NT2/D1 (cell line): ENCODE measurements around the gene DPP6.
A peak's percentile ranks its signal among the peaks of the same experiment; 100 is the strongest.

Experiments used
- DNase-seq: peaks from one replicate; pipeline ENCODE4 v3.0.0-alpha.2; 2011; ENCODE audit warnings: low read depth, low spot score
- H3K27me3 ChIP-seq: 2 replicates; pipeline ENCODE4 v1.6.0; 2011; ENCODE audit warnings: mild to moderate bottlenecking; ENCODE audit not compliant: insufficient read length, insufficient read depth
- H3K36me3 ChIP-seq: 2 replicates; pipeline ENCODE4 v1.6.1; 2011; ENCODE audit warnings: mild to moderate bottlenecking, low read length, mixed read lengths; ENCODE audit not compliant: insufficient read depth, insufficient read length
- H3K4me1 ChIP-seq: 2 replicates; pipeline ENCODE4 v1.5.1; 2011; ENCODE audit not compliant: insufficient read depth, insufficient read length
- H3K4me3 ChIP-seq: 2 replicates; pipeline ENCODE4 v1.5.1; 2011; ENCODE audit warnings: low read depth; ENCODE audit not compliant: insufficient read length
- H3K9ac ChIP-seq: 2 replicates; pipeline ENCODE4 v1.6.0; 2011; ENCODE audit warnings: low read depth; ENCODE audit not compliant: insufficient read length
- H3K9me3 ChIP-seq: 2 replicates; pipeline ENCODE4 v1.5.1; 2011; ENCODE audit warnings: mild to moderate bottlenecking, low read length; ENCODE audit not compliant: insufficient read depth
- SUZ12 ChIP-seq: IDR thresholded peaks from 2 replicates; pipeline ENCODE4 v1.6.1; 2011; ENCODE audit not compliant: insufficient read length, insufficient read depth; ENCODE audit errors: extremely low read depth
- YY1 ChIP-seq: IDR thresholded peaks from 2 replicates; pipeline ENCODE4 v1.6.1; 2011; ENCODE audit not compliant: insufficient read length, insufficient read depth
- ZNF274 ChIP-seq: IDR thresholded peaks from 2 replicates; pipeline ENCODE4 v1.6.1; 2011; ENCODE audit warnings: mild to moderate bottlenecking, low read depth, low read length

The DPP6 gene

DNA sequence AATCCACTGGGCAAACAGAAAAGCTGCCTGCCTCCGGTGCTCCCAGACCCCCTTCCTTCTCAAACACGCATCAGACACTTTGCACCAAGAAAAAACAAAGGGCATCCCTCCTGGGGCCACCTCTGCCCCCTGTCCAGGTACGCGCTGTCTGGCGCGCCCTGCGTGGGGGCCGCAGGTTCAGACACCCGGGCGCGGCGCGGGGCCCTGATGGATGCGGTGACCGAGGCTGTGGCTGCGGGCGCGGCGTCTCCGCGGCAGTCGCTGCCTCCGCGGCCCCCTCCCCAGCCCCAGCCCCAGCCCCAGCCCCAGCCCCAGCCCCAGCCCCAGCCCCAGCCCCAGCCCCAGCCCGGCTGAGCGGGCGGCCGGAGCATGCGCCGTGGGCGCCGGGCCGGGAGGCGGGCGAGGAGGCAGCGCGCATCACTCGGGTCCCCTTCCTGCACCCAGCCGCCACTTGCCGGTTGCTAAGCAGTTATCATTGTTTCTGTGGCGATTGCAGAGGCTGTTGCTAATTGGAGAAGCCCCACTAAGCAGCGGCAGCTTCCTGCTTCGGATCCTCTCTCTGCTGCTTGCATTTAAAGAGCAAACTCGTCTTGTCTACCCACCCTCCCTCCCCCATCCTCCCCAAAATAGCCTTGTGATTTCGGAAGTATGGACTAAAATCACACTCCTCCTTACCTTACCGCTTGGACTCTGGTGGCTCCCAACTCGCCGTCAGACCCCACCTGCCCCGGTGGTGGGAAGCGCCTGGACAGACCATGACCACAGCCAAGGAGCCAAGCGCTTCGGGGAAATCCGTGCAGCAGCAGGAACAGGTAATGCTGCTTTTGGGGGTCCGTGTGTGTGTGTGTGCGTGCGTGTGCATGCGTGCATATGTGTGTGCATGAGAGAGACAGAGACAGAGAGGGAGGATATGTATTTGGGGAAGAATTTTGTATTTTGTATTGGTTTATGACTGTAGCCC is 252.8 kb downstream of the DPP6 start:
- H3K4me1 ChIP-seq = no peaks in the 10 kb centered on the region
- H3K9ac ChIP-seq = no peak overlapping the region
- no peaks in the 10 kb centered on the region for H3K36me3 ChIP-seq
- peak overlapping the region; percentile 39 for H3K4me3 ChIP-seq
- DNase-seq = no peak
- peaks cover 18% of the 10 kb centered on the region for H3K27me3 ChIP-seq
- TF ChIP-seq ZNF274 (no peak), SUZ12 (no peak), YY1 (no peak)
- no peaks in the 10 kb centered on the region for H3K9me3 ChIP-seq

DNA sequence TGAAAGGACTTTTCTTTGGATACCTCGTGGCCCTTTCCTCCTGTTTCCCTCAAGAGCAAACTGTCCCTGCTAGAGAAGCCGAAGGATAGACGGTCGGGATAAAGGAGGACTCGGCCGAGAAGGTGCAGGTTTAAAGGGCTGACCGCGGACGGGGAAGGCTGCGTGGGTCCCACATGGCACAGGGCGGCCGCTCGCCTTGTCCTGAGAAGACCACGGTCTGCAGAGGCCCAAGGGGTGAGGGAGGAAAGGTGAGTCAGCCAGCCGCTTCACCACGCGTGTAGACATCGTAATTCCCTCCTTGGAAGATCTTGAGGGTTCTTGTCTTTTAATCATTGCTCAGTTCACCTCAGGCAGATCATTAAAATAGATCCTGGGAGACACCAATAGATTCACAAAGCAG is 253.8 kb downstream of the DPP6 start:
- H3K9me3 ChIP-seq = no peaks in the 10 kb centered on the region
- H3K36me3 ChIP-seq = no peaks in the 10 kb centered on the region
- H3K9ac ChIP-seq = no peak overlapping the region
- TF ChIP-seq SUZ12 (no peak), YY1 (no peak), ZNF274 (no peak)
- no peaks in the 10 kb centered on the region for H3K4me1 ChIP-seq
- no peak overlapping the region for H3K4me3 ChIP-seq
- no peak for DNase-seq
- peaks cover 18% of the 10 kb centered on the region for H3K27me3 ChIP-seq

DNA sequence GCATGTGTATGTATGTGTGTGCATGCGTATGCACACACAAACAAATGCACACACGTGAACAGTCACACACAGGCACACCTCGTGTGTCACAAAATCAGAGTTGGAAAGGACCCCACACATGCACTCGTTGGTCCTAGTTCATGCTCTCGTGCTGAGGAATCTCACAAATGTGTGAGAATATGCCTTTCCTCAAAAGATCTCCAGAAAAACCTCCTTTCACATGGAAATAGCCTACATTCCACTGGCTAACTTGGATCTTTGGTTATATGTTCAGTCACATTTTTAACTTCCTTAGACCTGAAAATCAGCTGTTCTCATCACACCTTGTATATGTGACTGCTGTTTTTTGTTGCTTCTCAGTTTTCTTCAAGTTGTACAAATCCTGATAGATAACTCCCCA is 256.7 kb downstream of the DPP6 start:
- Histone ChIP-seq H3K27me3 (peaks cover 15% of the 10 kb centered on the region), H3K4me1 (no peaks in the 10 kb centered on the region), H3K9ac (no peak overlapping the region), H3K36me3 (no peaks in the 10 kb centered on the region), H3K9me3 (no peaks in the 10 kb centered on the region), H3K4me3 (no peak overlapping the region)
- DNase-seq = peak; percentile 54
- TF ChIP-seq ZNF274 (no peak), SUZ12 (no peak), YY1 (no peak)

DNA sequence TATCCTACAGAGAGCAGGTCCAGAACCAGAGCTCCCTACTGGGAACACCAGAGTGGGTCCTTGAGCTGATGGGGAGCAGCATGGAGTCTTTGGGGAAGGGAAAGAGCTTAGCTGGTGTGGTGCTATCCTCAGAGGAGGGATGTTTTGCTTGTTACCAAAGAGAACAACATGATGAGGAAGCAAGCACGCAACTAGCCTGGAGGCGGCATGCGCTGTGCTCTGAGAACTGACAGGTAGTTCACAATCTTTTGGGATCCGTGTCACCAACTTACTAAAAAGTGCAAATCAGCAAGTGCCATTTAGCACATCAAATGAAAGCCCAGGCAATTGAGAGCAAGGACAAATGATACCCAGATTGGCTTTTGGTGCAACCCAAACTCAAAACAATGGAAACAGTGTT is 257.9 kb downstream of the DPP6 start:
- Histone ChIP-seq H3K9me3 (no peaks in the 10 kb centered on the region), H3K27me3 (peaks cover 10% of the 10 kb centered on the region), H3K9ac (no peak overlapping the region), H3K36me3 (no peaks in the 10 kb centered on the region), H3K4me3 (no peak overlapping the region), H3K4me1 (no peaks in the 10 kb centered on the region)
- DNase-seq = no peak
- TF ChIP-seq ZNF274 = no peak
- no peak for TF ChIP-seq SUZ12
- no peak for TF ChIP-seq YY1

DNA sequence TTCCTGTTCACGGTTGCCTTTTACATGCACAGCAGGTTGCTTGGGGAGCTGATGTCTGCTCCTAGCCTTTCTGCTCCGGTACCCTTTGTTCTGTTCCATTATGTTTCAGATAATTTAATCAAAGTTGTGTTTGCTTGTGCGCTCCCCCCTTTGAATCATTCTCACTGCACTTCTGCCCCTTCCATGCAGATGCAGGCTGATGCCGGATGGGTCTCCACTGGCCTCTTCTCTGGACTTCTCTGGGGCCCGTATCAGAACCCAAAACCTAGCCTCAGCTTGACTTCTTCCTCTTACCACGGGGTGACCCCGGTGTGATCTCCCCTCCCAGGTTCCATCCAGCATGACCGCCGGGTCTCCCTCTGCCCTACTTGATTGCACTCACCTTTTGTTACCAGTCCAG is 272.0 kb downstream of the DPP6 start:
- no peaks in the 10 kb centered on the region for H3K36me3 ChIP-seq
- no peak overlapping the region for H3K9ac ChIP-seq
- no peak for TF ChIP-seq ZNF274
- TF ChIP-seq SUZ12 = no peak
- TF ChIP-seq YY1 = no peak
- H3K27me3 ChIP-seq = no peaks in the 10 kb centered on the region
- DNase-seq = no peak
- H3K4me3 ChIP-seq = no peak overlapping the region
- H3K9me3 ChIP-seq = no peaks in the 10 kb centered on the region
- H3K4me1 ChIP-seq = no peaks in the 10 kb centered on the region

DNA sequence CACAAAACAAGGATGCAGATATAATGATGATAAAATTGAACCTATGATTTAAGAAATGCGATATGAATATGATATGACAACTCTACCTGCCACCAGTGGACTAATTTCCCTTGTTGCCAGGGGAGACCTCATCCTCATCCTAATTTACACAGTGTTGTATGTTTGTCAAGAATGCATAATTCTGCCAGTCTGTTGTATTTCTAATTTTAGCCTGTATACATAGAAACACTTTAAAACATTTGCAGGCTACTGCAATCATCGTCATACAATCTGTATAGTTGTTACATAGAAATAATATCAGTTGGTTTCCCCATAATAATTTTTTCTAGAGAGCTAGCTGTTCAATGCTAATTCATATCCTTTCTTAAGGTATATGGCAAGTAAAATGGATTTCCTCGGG is 274.2 kb downstream of the DPP6 start:
- Histone ChIP-seq H3K4me1 (no peaks in the 10 kb centered on the region), H3K27me3 (no peaks in the 10 kb centered on the region), H3K9me3 (no peaks in the 10 kb centered on the region), H3K36me3 (no peaks in the 10 kb centered on the region), H3K4me3 (no peak overlapping the region), H3K9ac (no peak overlapping the region)
- DNase-seq = no peak
- TF ChIP-seq SUZ12 (no peak), ZNF274 (no peak), YY1 (no peak)

DNA sequence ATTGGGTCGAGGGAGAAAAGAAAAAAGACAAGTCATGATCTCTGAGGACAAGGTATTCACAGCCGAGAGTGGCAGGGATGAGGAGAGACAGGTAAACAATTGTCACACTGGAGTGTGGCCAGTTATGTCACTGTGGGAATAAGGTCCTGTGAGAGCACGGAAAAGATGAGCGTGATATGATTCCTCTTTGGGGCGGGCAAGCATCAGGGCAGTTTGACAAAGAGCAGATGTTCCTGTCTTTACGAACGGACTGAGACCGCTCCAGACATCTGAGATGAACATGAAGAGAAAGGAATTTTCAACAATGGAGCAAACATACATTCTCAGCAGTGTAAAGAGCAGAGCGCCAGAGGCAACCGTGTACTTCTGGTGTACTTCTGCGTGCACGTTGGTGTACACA is 278.1 kb downstream of the DPP6 start:
- Histone ChIP-seq H3K36me3 (no peaks in the 10 kb centered on the region), H3K27me3 (no peaks in the 10 kb centered on the region), H3K9me3 (no peaks in the 10 kb centered on the region), H3K4me1 (no peaks in the 10 kb centered on the region), H3K9ac (no peak overlapping the region), H3K4me3 (no peak overlapping the region)
- no peak for DNase-seq
- no peak for TF ChIP-seq ZNF274
- TF ChIP-seq YY1 = no peak
- no peak for TF ChIP-seq SUZ12
